Measurements from ENCODE around the gene RASAL3. TPM values are rescaled to one million over a fixed set of nuclear protein-coding genes. Genes with fewer than 3 reads are reported as not detected.

The RASAL3 gene
- total and polyA plus RNA-seq, 2 of the 8 experiments (the other 6 are each of a cell fraction or from before 2014, with no cell fraction given): 0.19 to 0.63 TPM

DNA sequence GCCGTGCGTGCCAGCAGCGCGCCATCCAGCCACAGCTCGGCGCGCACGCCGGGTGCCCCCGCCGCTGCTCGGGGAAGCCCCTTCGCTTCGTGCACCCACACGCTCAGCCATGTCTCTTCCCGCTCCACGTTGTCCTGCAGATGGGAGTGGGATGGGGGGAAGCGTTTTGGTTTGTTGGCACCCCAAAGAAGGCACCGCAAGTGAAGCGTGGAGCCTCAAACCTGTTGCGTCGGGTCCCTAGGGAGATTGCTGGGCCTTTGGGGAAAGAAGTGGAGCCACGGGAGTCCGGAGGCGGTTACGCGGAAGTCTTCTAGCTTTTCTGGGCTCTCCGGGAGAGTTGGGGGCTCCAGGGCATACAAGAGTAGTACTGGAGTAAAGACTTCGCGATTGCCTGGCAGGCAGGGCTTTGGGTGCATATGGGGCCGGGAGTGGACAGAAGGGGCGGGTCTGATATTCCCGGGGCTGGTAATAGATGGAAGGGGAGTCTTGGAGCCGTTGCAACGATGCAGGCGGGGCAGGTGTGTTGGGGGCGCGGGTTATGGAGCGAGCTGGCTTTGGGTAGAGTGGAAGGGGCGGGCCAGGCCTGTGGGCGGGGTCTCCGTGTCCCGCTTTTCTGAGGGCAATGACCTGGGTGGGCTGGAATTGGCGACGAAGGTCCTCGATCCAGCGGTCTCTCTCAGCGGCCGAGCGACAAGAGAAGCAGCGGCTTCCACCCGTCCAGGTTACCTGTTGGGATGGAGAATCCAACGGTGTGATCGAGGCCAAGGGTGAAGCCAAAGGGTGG lies 6.5 kb downstream of the RASAL3 start (continued):
- no peak for TF ChIP-seq KDM5A (IDR thresholded peaks at IDR 0.05; ENCODE audit: low read length)
- TF ChIP-seq CREB1 (IDR thresholded peaks at IDR 0.05): no peak
- no peak for TF ChIP-seq RAD21 (IDR thresholded peaks at IDR 0.05 in 1 of 2, conservative IDR thresholded peaks at IDR 0.05 in 1 of 2; ENCODE audit: low read depth in 2 of 2, low read length in 2 of 2)
- no peak for TF ChIP-seq SIX5 (IDR thresholded peaks at IDR 0.05; ENCODE audit: low read depth, low read length)
- TF ChIP-seq MAFK (IDR thresholded peaks at IDR 0.05; ENCODE audit: low read depth, low read length): no peak
- no peak for TF ChIP-seq RFX5 (IDR thresholded peaks at IDR 0.05; ENCODE audit: borderline replicate concordance, low read depth, low read length)
- no peak for TF ChIP-seq BCL11A (IDR thresholded peaks at IDR 0.05; ENCODE audit: low read depth in 2 of 2, low read length in 2 of 2)
- TF ChIP-seq POLR2AphosphoS5 (IDR thresholded peaks at IDR 0.05; ENCODE audit: low read depth, low read length): no peak
- TF ChIP-seq FOSL1 (IDR thresholded peaks at IDR 0.05; ENCODE audit: insufficient read depth, low read depth, low read length): no peak
- TF ChIP-seq TEAD4 (IDR thresholded peaks at IDR 0.05; ENCODE audit: low read depth, low read length): no peak

Measured in H1 (cell line).